Thyroid gland (tissue), 4 donors: ENCODE measurements around the gene PCYOX1L. TPM values are rescaled to one million over a fixed set of nuclear protein-coding genes. Genes with fewer than 3 reads are reported as not detected.

ENCODE experiments used
- DNase-seq, 2 donors: peaks; one replicate each; pipeline ENCODE4 v3.0.0-alpha.2; 2019
- H3K27ac ChIP-seq, 3 donors: fragments of 200-600 bp; sonication (generic); 1 replicate in 2 of 3; 2 replicates in 1 of 3; pipeline ENCODE4 v1.5.1; 2016 to 2019; ENCODE audit warnings: mild to moderate bottlenecking in 1 of 3, moderate library complexity in 1 of 3
- H3K27me3 ChIP-seq: fragments of 200-600 bp; sonication (generic); one replicate; pipeline ENCODE4 v1.5.1; 2019
- H3K36me3 ChIP-seq, 2 donors: fragments of 200-600 bp; sonication (generic); one replicate each; pipeline ENCODE4 v1.5.1; 2016 to 2019
- H3K4me1 ChIP-seq, 2 donors: fragments of 200-600 bp; sonication (generic); one replicate each; pipeline ENCODE4 v1.5.1; 2017 to 2019
- H3K4me3 ChIP-seq, 3 donors: fragments of 200-600 bp; sonication (generic); replicated peaks in 1 of 3; 1 replicate in 2 of 3; 2 replicates in 1 of 3; pipeline ENCODE4 v1.5.1; 2016; ENCODE audit warnings: mild to moderate bottlenecking in 1 of 3
- H3K9me3 ChIP-seq: fragments of 200-600 bp; sonication (generic); one replicate; pipeline ENCODE4 v1.5.1; 2017
- POLR2A ChIP-seq, 2 donors: fragments of 450-650 bp; IDR thresholded peaks; one replicate each; pipeline ENCODE4 v1.6.1; 2017; ENCODE audit warnings: antibody characterized with exemption in 2 of 2, mild to moderate bottlenecking in 2 of 2, moderate library complexity in 1 of 2
- WGBS, 2 donors: methylation state at CpG; one replicate each; pipeline ENCODE4 v1.1.5; 2017; 5-methylcytosine and 5-hydroxymethylcytosine counted together
- intact Hi-C: fragments of 100-400 bp; cut with DNase I; formaldehyde crosslinking; loops from one replicate; pipeline ENCODE4 v1.15.1; 2023
- total RNA-seq, 4 donors: library from RNA; depleted of rRNA; stranded (reverse); fragments of >200 nt; gene quantifications; one replicate each; pipeline ENCODE4 v1.2.3, GENCODE V29; 2016
- TF ChIP-seq, protein P1 (sequence below), 6 experiments: fragments of 200-600 bp in 3 of 6; fragments of 450-650 bp in 3 of 6; sonication (generic) in 3 of 6; IDR thresholded peaks; one replicate each; pipeline ENCODE4 v1.5.1; 2016 to 2019; ENCODE audit warnings: antibody characterized with exemption in 6 of 6, mild to moderate bottlenecking in 2 of 6, inconsistent platforms in 1 of 6, moderate library complexity in 1 of 6

PCYOX1L gene
- total RNA-seq, 4 donors from 2014 or later: 1.8 to 4.4 (median 2.4) TPM

DNA sequence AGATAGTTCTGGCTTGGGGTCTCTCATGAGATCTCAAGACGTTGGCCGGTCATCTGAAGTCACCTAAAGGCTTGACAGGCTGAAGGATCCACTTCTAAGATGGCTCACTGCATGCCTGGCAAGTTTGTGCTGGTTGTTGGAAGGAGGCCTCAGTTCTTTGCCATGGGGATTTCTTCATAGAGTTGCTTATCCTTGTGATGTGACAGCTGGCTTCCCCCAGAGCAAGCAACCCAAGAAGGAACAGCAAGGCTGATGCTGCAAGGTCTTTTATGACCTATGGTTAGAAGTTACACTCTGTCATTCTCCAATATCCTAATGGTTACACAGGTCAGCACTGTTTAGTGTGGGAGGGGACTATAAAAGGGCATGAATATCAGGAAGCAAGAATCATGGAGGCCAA is 33.2 kb upstream of the PCYOX1L start:
- WGBS, 2 donors: 86 to 88% methylated on average over 2 of the region's 2 CpGs
- H3K9me3 ChIP-seq: no peaks in the 10 kb centered on the region
- TF ChIP-seq POLR2A (IDR thresholded peaks at IDR 0.05): no peak
- TF ChIP-seq, protein P1, sequence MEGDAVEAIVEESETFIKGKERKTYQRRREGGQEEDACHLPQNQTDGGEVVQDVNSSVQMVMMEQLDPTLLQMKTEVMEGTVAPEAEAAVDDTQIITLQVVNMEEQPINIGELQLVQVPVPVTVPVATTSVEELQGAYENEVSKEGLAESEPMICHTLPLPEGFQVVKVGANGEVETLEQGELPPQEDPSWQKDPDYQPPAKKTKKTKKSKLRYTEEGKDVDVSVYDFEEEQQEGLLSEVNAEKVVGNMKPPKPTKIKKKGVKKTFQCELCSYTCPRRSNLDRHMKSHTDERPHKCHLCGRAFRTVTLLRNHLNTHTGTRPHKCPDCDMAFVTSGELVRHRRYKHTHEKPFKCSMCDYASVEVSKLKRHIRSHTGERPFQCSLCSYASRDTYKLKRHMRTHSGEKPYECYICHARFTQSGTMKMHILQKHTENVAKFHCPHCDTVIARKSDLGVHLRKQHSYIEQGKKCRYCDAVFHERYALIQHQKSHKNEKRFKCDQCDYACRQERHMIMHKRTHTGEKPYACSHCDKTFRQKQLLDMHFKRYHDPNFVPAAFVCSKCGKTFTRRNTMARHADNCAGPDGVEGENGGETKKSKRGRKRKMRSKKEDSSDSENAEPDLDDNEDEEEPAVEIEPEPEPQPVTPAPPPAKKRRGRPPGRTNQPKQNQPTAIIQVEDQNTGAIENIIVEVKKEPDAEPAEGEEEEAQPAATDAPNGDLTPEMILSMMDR (IDR thresholded peaks at IDR 0.05): no peak
- no peaks in the 10 kb centered on the region for H3K36me3 ChIP-seq
- no peaks in the 10 kb centered on the region for H3K27me3 ChIP-seq
- H3K4me3 ChIP-seq: no peak overlapping the region
- H3K27ac ChIP-seq: no peak overlapping the region
- peaks cover 11 to 12% of the 10 kb centered on the region in 2 donors for H3K4me1 ChIP-seq
- intact Hi-C loops: loop anchor here (5.0 kb wide), 1 partner anchor 108 kb away; no protein-coding TSS in a partner anchor
- no peak for DNase-seq

DNA sequence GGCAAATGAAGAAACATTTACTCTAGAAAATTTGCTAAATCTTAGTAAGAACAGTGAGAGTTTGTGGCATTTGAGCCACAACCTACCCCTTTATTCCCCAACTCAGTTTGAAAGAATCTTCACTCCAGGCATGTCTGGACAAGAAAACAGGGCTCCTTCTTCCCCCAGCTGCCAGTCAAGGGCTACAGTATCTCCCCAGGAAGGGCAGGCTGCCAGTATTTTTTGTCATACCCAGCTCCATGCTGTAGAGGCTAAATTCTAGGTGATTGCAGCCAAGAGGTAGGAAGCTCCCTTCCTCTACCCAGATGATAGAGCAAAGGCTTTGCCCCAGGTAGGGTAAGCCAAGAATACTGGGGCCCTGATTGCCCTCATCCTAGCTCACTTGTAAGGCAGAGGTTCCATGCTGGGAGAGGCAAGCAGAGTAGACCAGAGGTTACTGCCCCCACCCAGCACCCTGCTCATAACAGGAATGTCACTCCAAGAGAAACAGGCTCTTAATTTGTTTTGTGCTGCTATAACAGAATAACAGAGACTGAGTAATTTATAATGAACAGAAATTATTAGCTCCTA is 32.6 kb upstream of the PCYOX1L start:
- no peak for DNase-seq
- TF ChIP-seq, protein P1 (IDR thresholded peaks at IDR 0.05): no peak
- TF ChIP-seq POLR2A (IDR thresholded peaks at IDR 0.05): no peak
- intact Hi-C loops: no loop called here
- Histone ChIP-seq H3K4me3 (no peak overlapping the region), H3K27ac (no peak overlapping the region), H3K9me3 (no peaks in the 10 kb centered on the region), H3K27me3 (no peaks in the 10 kb centered on the region), H3K36me3 (no peaks in the 10 kb centered on the region), H3K4me1 (peaks cover 11 to 12% of the 10 kb centered on the region in 2 donors)

DNA sequence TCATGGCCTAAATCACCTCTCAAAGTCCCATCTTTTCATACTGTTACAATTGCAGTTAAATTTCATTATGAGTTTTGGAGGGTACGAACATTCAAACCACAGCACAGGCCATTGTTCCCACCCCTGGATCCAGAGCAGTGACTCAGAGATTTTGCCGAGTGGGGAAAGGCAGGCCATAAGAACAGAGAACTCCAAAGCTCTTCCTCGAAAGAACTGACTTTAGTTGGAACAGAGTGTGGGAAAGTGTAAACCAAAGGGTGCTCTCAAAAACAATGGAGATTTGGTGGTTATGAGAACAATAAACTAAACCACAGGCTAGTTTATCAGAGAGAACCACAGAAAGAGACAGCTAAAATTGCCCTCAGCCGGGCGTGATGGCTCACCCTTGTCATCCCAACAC is 32.0 kb upstream of the PCYOX1L start:
- H3K27me3 ChIP-seq: no peaks in the 10 kb centered on the region
- TF ChIP-seq, protein P1 (IDR thresholded peaks at IDR 0.05): no peak
- no peak for TF ChIP-seq POLR2A (IDR thresholded peaks at IDR 0.05)
- WGBS, 2 donors: 93 to 94% methylated on average over 5 of the region's 5 CpGs
- H3K36me3 ChIP-seq: no peaks in the 10 kb centered on the region
- no peak overlapping the region for H3K4me3 ChIP-seq
- H3K27ac ChIP-seq: no peak overlapping the region
- H3K9me3 ChIP-seq: no peaks in the 10 kb centered on the region
- no peak for DNase-seq
- intact Hi-C loops: no loop called here
- peaks cover 5 to 6% of the 10 kb centered on the region in 2 donors for H3K4me1 ChIP-seq

DNA sequence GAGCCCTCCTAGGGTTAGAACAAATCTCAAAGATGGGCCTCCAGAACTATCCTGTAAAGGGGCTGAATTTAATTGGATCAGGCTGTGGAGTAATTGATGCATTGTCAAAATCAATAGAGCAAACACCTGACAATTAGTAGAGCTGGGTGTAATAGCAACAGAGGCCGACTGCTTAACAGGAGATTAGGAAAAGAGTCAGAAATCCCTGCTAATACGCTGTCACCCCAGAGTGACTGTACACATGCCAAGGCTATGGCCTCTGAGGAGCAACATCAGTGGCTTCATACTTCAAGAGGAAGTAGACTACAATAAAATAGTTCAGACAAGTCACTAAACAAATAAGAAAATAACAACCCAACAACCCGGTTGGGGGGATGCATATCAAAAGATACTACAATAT is 31.2 kb upstream of the PCYOX1L start:
- WGBS, 2 donors: 81 to 85% methylated on average over 3 of the region's 3 CpGs
- DNase-seq: no peak
- Histone ChIP-seq H3K36me3 (no peaks in the 10 kb centered on the region), H3K9me3 (no peaks in the 10 kb centered on the region), H3K4me3 (no peak overlapping the region), H3K27me3 (no peaks in the 10 kb centered on the region), H3K27ac (no peak overlapping the region), H3K4me1 (no peaks in the 10 kb centered on the region)
- TF ChIP-seq, protein P1 (IDR thresholded peaks at IDR 0.05): no peak
- no peak for TF ChIP-seq POLR2A (IDR thresholded peaks at IDR 0.05)
- intact Hi-C loops: no loop called here

DNA sequence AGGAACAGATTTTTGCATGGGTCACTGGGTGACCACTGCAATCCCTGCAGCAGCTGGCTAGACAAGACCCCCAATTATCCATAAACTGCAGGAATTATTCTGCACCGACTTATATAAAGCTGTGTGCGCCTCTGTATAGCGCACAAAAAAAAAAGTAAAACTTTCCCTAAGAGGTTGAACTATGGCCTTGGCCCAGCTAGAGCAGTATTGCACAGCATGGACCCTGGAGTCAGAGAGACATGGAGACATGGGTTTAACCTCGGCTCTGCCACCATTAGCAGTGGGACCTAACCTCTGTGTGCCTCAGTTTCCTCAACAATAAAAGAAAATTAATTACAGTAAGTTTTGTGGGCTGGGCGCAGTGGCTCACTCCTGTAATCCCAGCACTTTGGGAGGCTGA is 29.7 kb upstream of the PCYOX1L start:
- no peak for DNase-seq
- 90 to 97% methylated on average over 5 of the region's 5 CpGs for WGBS, 2 donors
- Histone ChIP-seq H3K27ac (no peak overlapping the region), H3K4me3 (no peak overlapping the region), H3K27me3 (no peaks in the 10 kb centered on the region), H3K36me3 (no peaks in the 10 kb centered on the region), H3K4me1 (no peaks in the 10 kb centered on the region), H3K9me3 (no peaks in the 10 kb centered on the region)
- intact Hi-C loops: no loop called here
- TF ChIP-seq, protein P1 (IDR thresholded peaks at IDR 0.05): no peak
- no peak for TF ChIP-seq POLR2A (IDR thresholded peaks at IDR 0.05)
